GM12872 (cell line): ENCODE results near the gene BORCS8.

Experiments used
- TF ChIP-seq, protein P1 (sequence below): IDR thresholded peaks from 3 replicates; pipeline ENCODE4 v1.5.1; 2011; ENCODE audit warnings: low read depth, mild to moderate bottlenecking, low read length, moderate library complexity; ENCODE audit not compliant: insufficient read depth

Gene BORCS8

DNA sequence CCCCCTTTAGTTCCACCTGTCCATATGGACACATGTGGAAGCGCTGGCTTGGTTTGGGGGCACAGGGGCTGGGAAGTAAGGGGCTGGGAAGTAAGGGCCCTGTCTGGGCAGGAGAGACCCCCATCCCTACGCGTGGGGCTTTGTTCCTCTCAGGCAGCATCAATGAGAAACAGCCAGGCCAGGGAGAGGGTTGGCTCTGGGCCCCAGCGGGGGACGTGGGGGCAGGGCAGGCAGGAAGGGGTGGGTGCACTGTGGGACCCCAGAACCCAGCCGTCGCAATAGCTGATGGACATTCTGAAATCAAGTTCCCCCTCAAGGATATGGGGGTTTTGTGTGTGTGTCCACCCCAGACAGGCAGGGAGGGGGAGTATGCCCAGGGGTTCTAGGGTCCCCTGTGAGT is 21.0 kb upstream of the BORCS8 start:
- TF ChIP-seq, protein P1, sequence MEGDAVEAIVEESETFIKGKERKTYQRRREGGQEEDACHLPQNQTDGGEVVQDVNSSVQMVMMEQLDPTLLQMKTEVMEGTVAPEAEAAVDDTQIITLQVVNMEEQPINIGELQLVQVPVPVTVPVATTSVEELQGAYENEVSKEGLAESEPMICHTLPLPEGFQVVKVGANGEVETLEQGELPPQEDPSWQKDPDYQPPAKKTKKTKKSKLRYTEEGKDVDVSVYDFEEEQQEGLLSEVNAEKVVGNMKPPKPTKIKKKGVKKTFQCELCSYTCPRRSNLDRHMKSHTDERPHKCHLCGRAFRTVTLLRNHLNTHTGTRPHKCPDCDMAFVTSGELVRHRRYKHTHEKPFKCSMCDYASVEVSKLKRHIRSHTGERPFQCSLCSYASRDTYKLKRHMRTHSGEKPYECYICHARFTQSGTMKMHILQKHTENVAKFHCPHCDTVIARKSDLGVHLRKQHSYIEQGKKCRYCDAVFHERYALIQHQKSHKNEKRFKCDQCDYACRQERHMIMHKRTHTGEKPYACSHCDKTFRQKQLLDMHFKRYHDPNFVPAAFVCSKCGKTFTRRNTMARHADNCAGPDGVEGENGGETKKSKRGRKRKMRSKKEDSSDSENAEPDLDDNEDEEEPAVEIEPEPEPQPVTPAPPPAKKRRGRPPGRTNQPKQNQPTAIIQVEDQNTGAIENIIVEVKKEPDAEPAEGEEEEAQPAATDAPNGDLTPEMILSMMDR = no peak

DNA sequence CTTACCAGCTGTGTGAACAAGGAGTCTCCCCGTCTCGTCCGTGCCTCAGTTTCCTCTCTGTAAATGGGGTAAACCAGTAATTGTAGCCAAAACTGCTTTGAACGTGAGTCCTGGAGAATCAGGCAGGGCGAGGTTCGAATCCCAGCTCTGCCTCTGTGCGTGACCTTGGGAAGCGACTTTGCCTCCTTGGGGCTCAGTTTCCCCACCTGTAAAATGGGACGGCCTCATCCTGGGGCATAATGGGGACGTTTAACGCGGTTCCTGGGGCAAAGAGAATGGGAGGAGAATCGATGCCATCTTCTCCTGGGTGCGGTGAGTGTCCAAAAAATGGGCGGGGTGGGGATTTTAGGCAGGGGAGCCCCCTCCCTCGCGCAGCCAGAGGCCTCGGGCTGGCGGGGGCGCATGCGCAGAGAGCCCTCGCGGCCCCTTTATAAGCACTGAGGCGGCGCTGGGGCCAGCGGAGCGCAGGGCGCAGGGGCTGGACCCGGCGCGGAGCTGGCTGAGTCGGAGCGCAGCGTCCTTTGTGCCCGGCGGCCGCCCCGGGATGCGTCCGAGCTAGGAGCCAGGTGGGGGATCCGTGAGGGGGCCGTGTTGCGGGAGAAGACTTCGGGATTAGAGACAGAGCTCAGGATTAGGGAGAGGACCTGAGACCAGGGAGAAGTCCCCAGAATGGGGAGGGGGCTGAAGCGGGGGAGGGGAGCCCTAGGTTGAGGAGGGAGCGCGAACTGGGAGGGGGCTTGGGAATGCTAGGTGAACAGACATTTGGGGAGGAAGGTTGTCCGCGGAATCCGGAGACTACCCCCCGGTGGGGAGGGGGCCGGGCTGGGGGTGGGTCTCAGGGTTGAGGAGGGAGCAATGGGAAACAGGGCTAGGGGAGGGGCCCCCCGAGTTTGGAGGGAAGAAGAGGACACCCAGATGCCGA is 19.8 kb upstream of the BORCS8 start, which contains the start of gene NCAN:
Gene NCAN (plus strand): TSS at position 460 of the 922 bp plus-strand sequence. CDS start 4,996 bp downstream, outside the sequence.
- TF ChIP-seq, protein P1 = no peak

DNA sequence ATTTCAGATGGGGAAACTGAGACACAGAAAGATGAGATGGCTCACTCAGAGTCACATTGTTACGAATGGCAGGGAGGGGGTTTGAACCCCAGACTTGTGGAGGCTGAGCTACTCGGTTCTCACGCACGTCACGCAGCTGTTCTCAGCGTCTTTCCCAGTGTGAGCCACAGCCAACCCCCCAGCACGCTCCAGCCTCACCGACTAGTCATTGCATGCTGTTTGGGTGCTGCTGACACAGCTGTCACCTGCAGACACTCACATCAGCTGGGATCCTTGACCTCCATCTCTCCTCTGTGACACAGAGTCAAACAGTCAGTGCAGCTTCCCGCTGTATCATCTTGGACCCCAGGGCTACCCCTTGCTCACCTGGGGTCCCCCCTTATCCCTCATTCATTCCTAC is 17.4 kb upstream of the BORCS8 start:
- TF ChIP-seq, protein P1 = no peak

DNA sequence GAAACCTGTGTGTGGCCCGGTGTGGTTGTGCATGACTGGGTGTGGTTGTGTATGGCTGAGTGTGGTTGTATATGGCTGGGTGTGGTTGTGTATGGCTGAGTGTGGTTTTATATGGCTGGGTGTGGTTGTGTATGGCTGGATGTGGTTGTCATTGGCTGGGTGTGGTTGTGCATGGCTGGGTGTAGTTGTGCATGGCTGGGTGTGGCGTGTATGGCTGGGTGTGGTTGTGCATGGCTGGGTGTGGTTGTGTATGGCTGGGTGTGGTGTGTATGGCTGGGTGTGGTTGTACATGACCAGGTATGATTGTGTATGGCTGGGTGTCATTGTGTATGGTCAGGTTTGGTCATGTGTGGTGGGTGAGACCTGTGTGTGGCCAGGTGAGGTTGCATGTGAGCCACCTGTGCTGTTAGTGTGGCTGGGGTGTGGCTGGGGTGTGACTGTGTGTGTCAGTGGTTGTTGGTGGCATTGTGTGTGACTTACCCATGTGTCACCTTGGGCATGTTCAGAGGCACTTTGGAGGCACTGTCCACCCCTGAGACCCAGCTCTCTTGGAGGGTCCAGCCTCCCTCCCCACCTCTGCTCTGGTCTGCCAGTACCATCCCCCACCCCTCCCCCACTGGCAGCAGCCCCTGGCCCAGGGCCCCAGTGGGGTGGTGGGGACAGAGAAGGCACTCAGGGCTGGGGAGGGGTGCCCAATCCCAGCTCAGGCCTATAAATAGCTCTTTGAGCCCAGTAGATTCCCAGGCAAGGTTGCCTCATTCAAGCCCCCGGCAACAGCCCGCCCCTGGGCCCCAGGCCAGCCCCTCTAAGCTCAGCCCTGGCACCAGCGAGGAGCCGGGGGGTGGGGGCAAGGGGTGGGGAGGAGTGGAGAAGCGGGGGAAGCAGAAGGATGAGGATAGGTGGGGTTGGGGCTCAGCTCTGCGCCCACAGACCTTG is 16.0 kb upstream of the BORCS8 start:
- TF ChIP-seq, protein P1 = no peak

DNA sequence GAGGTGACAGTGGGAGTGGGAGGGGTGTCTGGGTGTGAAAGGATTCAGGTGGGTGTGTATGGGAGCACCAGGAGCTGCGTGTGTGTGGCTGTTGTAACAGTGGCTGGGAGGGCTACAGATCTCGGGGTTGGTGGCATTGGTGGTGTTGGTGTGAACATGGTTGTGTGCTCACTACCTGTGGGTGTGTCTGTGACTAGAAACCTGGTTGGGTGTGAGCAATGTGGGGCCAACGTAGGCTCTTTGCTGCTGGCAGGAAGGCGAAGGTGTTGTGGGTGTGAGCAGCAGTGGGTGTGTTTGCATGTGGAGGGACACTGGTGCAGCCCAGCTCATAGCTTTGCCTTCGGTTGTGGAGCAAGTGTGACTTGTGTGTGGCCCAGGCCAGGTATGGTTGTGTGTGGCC is 15.0 kb upstream of the BORCS8 start:
- TF ChIP-seq, protein P1 = no peak

DNA sequence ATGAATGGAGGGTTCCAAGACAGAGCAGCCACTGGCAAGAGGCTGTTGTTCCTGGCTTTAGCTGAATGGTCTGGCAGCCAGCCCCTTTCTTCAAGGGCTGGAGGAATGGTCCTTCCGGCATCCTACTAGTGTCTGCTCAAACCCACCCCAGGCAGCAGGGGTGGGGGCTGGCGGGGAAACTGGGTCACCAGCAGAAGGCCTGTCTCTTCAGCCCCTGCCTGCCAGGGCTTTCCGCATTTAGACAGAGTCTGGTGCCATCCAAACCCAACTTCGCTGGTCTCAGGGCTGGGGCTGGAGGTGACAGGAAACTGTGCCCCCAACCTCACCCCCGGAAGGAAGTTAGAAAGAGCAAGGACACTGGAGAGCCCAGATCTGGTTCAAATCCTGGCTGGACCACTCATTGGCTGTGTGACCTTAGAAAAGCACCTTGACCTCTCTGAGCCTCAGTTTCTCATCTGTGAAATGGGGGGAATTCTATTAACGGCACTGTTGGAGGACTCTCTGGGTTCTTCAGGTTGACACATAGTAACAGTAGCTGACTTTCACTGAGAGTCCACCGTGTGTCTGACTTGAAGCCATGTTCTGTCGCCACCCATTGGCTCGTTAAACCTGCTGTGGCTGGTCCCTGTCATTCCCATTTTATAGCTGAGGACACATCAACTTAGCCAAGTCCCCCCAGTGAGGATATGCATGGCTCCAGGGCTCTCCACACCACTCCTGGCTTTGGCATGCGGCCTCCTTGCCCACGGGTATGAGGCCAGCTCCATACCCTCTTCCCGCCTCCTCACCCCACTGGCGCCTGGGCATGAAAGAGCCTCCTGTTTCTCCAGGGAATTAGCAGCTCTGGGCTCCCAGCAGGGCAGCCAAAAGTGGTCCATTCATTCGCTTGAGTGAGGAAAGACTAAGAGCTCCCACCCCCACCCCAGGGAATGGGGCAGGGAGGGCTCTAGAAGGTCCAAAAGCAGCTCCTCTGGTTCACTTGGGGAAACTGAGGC is 13.8 kb upstream of the BORCS8 start:
- TF ChIP-seq, protein P1 = no peak
